ENCODE data around the gene CDKL1.
"Not testable (repeated sequence)": the region's sequence is repeated elsewhere in the genome, so short reads cannot be mapped to it uniquely, and the experiment has no call there.

The CDKL1 gene

GRCh38 chr14:50375760-50376159 lies 20.9 kb downstream of the CDKL1 start:
- Histone ChIP-seq H3K4me3 (ENCODE audit: low read length) (no peak overlapping the region), H3K79me1 (ENCODE audit: low read length) (no peaks in the 10 kb centered on the region), H3K79me2 (ENCODE audit: control insufficient read depth, insufficient read depth, low read length) (no peaks in the 10 kb centered on the region), H3K56ac (ENCODE audit: low read length) (no peak overlapping the region), H3K9ac (ENCODE audit: low read length) (no peak overlapping the region), H3K23ac (ENCODE audit: low read length) (no peak overlapping the region), H3K18ac (ENCODE audit: low read length) (no peak overlapping the region), H2BK120ac (ENCODE audit: low read depth, low read length) (no peak overlapping the region), H3K36me3 (ENCODE audit: control insufficient read depth, insufficient read depth, low read length) (no peaks in the 10 kb centered on the region), H3K4me2 (ENCODE audit: low read length) (no peak overlapping the region), H3K4me1 (ENCODE audit: control insufficient read depth, low read depth, low read length) (no peaks in the 10 kb centered on the region), H2BK5ac (ENCODE audit: low read length) (no peak overlapping the region), H4K5ac (ENCODE audit: low read length) (no peak overlapping the region), H2AK5ac (ENCODE audit: low read length) (no peak overlapping the region), H3K4ac (ENCODE audit: low read depth, low read length) (no peak overlapping the region), H3K27me3 (ENCODE audit: insufficient read depth, low read length, poor library complexity) (no peaks in the 10 kb centered on the region), H3K27ac (ENCODE audit: low read depth, low read length) (no peak overlapping the region), H2BK15ac (replicated peaks; ENCODE audit: low read depth) (no peak overlapping the region), H4K8ac (ENCODE audit: low read depth, low read length) (no peak overlapping the region)
- DNase-seq = no peak
- WGBS (ENCODE audit: extremely low coverage, insufficient coverage, low lambda C conversion rate) = no CpG with 5 or more reads among the region's 5 CpGs

GRCh38 chr14:50373959-50374358 lies 22.7 kb downstream of the CDKL1 start:
- Histone ChIP-seq H3K79me2 (ENCODE audit: control insufficient read depth, insufficient read depth, low read length) (no peaks in the 10 kb centered on the region), H2BK15ac (replicated peaks; ENCODE audit: low read depth) (no peak overlapping the region), H2BK5ac (ENCODE audit: low read length) (no peak overlapping the region), H3K4ac (ENCODE audit: low read depth, low read length) (no peak overlapping the region), H3K79me1 (ENCODE audit: low read length) (no peaks in the 10 kb centered on the region), H2AK5ac (ENCODE audit: low read length) (no peak overlapping the region), H3K36me3 (ENCODE audit: control insufficient read depth, insufficient read depth, low read length) (no peaks in the 10 kb centered on the region), H3K23ac (ENCODE audit: low read length) (no peak overlapping the region), H3K4me2 (ENCODE audit: low read length) (no peak overlapping the region), H4K5ac (ENCODE audit: low read length) (no peak overlapping the region), H3K4me1 (ENCODE audit: control insufficient read depth, low read depth, low read length) (no peaks in the 10 kb centered on the region), H2BK120ac (ENCODE audit: low read depth, low read length) (no peak overlapping the region), H3K18ac (ENCODE audit: low read length) (no peak overlapping the region), H3K27ac (ENCODE audit: low read depth, low read length) (no peak overlapping the region), H3K9ac (ENCODE audit: low read length) (no peak overlapping the region), H4K8ac (ENCODE audit: low read depth, low read length) (no peak overlapping the region), H3K56ac (ENCODE audit: low read length) (no peak overlapping the region), H3K4me3 (ENCODE audit: low read length) (no peak overlapping the region), H3K27me3 (ENCODE audit: insufficient read depth, low read length, poor library complexity) (no peaks in the 10 kb centered on the region)
- no peak for DNase-seq
- no CpG with 5 or more reads among the region's 3 CpGs for WGBS (ENCODE audit: extremely low coverage, insufficient coverage, low lambda C conversion rate)

GRCh38 chr14:50371546-50371945 lies 25.1 kb downstream of the CDKL1 start:
- Histone ChIP-seq H3K56ac (ENCODE audit: low read length) (no peak overlapping the region), H3K23ac (ENCODE audit: low read length) (no peak overlapping the region), H3K79me1 (ENCODE audit: low read length) (no peaks in the 10 kb centered on the region), H3K27me3 (ENCODE audit: insufficient read depth, low read length, poor library complexity) (no peaks in the 10 kb centered on the region), H3K4me1 (ENCODE audit: control insufficient read depth, low read depth, low read length) (no peaks in the 10 kb centered on the region), H3K27ac (ENCODE audit: low read depth, low read length) (no peak overlapping the region), H2BK120ac (ENCODE audit: low read depth, low read length) (no peak overlapping the region), H2AK5ac (ENCODE audit: low read length) (no peak overlapping the region), H3K4me2 (ENCODE audit: low read length) (no peak overlapping the region), H3K9ac (ENCODE audit: low read length) (no peak overlapping the region), H3K36me3 (ENCODE audit: control insufficient read depth, insufficient read depth, low read length) (no peaks in the 10 kb centered on the region), H2BK15ac (replicated peaks; ENCODE audit: low read depth) (no peak overlapping the region), H2BK5ac (ENCODE audit: low read length) (no peak overlapping the region), H4K8ac (ENCODE audit: low read depth, low read length) (no peak overlapping the region), H3K4me3 (ENCODE audit: low read length) (no peak overlapping the region), H3K18ac (ENCODE audit: low read length) (no peak overlapping the region), H3K79me2 (ENCODE audit: control insufficient read depth, insufficient read depth, low read length) (no peaks in the 10 kb centered on the region), H4K5ac (ENCODE audit: low read length) (no peak overlapping the region), H3K4ac (ENCODE audit: low read depth, low read length) (no peak overlapping the region)
- DNase-seq = no peak
- no CpG with 5 or more reads among the region's 4 CpGs for WGBS (ENCODE audit: extremely low coverage, insufficient coverage, low lambda C conversion rate)

GRCh38 chr14:50366589-50366988 lies 30.1 kb downstream of the CDKL1 start:
- Histone ChIP-seq H3K27me3 (ENCODE audit: insufficient read depth, low read length, poor library complexity) (no peaks in the 10 kb centered on the region), H3K18ac (ENCODE audit: low read length) (no peak overlapping the region), H4K8ac (ENCODE audit: low read depth, low read length) (no peak overlapping the region), H3K4me2 (ENCODE audit: low read length) (no peak overlapping the region), H3K27ac (ENCODE audit: low read depth, low read length) (no peak overlapping the region), H3K36me3 (ENCODE audit: control insufficient read depth, insufficient read depth, low read length) (no peaks in the 10 kb centered on the region), H3K79me2 (ENCODE audit: control insufficient read depth, insufficient read depth, low read length) (no peaks in the 10 kb centered on the region), H3K4me1 (ENCODE audit: control insufficient read depth, low read depth, low read length) (no peaks in the 10 kb centered on the region), H3K4ac (ENCODE audit: low read depth, low read length) (no peak overlapping the region), H4K5ac (ENCODE audit: low read length) (no peak overlapping the region), H3K4me3 (ENCODE audit: low read length) (no peak overlapping the region), H2BK5ac (ENCODE audit: low read length) (no peak overlapping the region), H3K79me1 (ENCODE audit: low read length) (no peaks in the 10 kb centered on the region), H2AK5ac (ENCODE audit: low read length) (no peak overlapping the region), H3K9ac (ENCODE audit: low read length) (no peak overlapping the region), H2BK120ac (ENCODE audit: low read depth, low read length) (no peak overlapping the region), H3K56ac (ENCODE audit: low read length) (no peak overlapping the region), H2BK15ac (replicated peaks; ENCODE audit: low read depth) (no peak overlapping the region), H3K23ac (ENCODE audit: low read length) (no peak overlapping the region)
- WGBS (ENCODE audit: extremely low coverage, insufficient coverage, low lambda C conversion rate) = no CpG with 5 or more reads among the region's 4 CpGs
- DNase-seq = no peak

GRCh38 chr14:50366115-50366514 lies 30.6 kb downstream of the CDKL1 start:
- Histone ChIP-seq H4K5ac (ENCODE audit: low read length) (no peak overlapping the region), H2AK5ac (ENCODE audit: low read length) (no peak overlapping the region), H3K4ac (ENCODE audit: low read depth, low read length) (no peak overlapping the region), H2BK120ac (ENCODE audit: low read depth, low read length) (no peak overlapping the region), H3K23ac (ENCODE audit: low read length) (no peak overlapping the region), H2BK15ac (replicated peaks; ENCODE audit: low read depth) (no peak overlapping the region), H3K18ac (ENCODE audit: low read length) (no peak overlapping the region), H3K9ac (ENCODE audit: low read length) (no peak overlapping the region), H3K4me2 (ENCODE audit: low read length) (no peak overlapping the region), H3K27ac (ENCODE audit: low read depth, low read length) (no peak overlapping the region), H4K8ac (ENCODE audit: low read depth, low read length) (no peak overlapping the region), H3K4me3 (ENCODE audit: low read length) (no peak overlapping the region), H3K79me2 (ENCODE audit: control insufficient read depth, insufficient read depth, low read length) (no peaks in the 10 kb centered on the region), H3K27me3 (ENCODE audit: insufficient read depth, low read length, poor library complexity) (no peaks in the 10 kb centered on the region), H3K36me3 (ENCODE audit: control insufficient read depth, insufficient read depth, low read length) (no peaks in the 10 kb centered on the region), H2BK5ac (ENCODE audit: low read length) (no peak overlapping the region), H3K4me1 (ENCODE audit: control insufficient read depth, low read depth, low read length) (no peaks in the 10 kb centered on the region), H3K56ac (ENCODE audit: low read length) (no peak overlapping the region), H3K79me1 (ENCODE audit: low read length) (no peaks in the 10 kb centered on the region)
- no peak for DNase-seq
- WGBS (ENCODE audit: extremely low coverage, insufficient coverage, low lambda C conversion rate) = no CpG with 5 or more reads among the region's 3 CpGs

GRCh38 chr14:50365572-50365971 lies 31.1 kb downstream of the CDKL1 start:
- not testable (repeated sequence) for H2BK15ac ChIP-seq (replicated peaks; ENCODE audit: low read depth); H4K5ac ChIP-seq (ENCODE audit: low read length); H2AK5ac ChIP-seq (ENCODE audit: low read length); H3K18ac ChIP-seq (ENCODE audit: low read length); H3K4ac ChIP-seq (ENCODE audit: low read depth, low read length); H2BK120ac ChIP-seq (ENCODE audit: low read depth, low read length); H3K4me1 ChIP-seq (ENCODE audit: control insufficient read depth, low read depth, low read length); H4K8ac ChIP-seq (ENCODE audit: low read depth, low read length); H3K27me3 ChIP-seq (ENCODE audit: insufficient read depth, low read length, poor library complexity); H3K36me3 ChIP-seq (ENCODE audit: control insufficient read depth, insufficient read depth, low read length); H3K79me1 ChIP-seq (ENCODE audit: low read length); H3K27ac ChIP-seq (ENCODE audit: low read depth, low read length); H3K9ac ChIP-seq (ENCODE audit: low read length); H3K56ac ChIP-seq (ENCODE audit: low read length); H3K23ac ChIP-seq (ENCODE audit: low read length); H3K4me3 ChIP-seq (ENCODE audit: low read length); H2BK5ac ChIP-seq (ENCODE audit: low read length); DNase-seq; H3K79me2 ChIP-seq (ENCODE audit: control insufficient read depth, insufficient read depth, low read length); H3K4me2 ChIP-seq (ENCODE audit: low read length)
- WGBS (ENCODE audit: extremely low coverage, insufficient coverage, low lambda C conversion rate) = no CpG with 5 or more reads among the region's 7 CpGs
